ENCODE data around the gene PTPRM. TPM values are rescaled to one million over a fixed set of nuclear protein-coding genes. Genes with fewer than 3 reads are reported as not detected.
A peak's percentile ranks its signal among the peaks of the same experiment; 100 is the strongest.

PTPRM gene
- total RNA-seq, 4 donors from 2014 or later, result 170 to 198 (median 182) TPM

DNA sequence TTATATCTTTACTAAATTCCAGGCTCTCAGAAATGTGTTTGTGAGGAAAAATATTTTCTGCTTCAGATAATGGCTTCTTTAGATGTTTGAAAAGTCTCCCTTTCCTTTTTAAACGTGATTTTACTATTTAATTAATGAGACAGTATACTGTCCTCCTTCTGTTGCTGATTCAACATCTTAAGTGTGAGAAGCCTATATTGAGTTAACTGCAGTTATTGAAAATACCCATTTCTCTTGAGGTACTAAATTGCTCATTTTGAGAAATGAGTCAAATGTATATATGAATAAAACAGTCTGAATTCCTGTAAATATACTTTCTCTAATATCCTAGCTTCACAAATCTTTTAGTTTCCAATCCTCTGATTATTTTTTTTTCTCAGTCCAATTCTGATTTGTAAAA lies 470.2 kb downstream of the PTPRM start:
- TF ChIP-seq, protein P1, sequence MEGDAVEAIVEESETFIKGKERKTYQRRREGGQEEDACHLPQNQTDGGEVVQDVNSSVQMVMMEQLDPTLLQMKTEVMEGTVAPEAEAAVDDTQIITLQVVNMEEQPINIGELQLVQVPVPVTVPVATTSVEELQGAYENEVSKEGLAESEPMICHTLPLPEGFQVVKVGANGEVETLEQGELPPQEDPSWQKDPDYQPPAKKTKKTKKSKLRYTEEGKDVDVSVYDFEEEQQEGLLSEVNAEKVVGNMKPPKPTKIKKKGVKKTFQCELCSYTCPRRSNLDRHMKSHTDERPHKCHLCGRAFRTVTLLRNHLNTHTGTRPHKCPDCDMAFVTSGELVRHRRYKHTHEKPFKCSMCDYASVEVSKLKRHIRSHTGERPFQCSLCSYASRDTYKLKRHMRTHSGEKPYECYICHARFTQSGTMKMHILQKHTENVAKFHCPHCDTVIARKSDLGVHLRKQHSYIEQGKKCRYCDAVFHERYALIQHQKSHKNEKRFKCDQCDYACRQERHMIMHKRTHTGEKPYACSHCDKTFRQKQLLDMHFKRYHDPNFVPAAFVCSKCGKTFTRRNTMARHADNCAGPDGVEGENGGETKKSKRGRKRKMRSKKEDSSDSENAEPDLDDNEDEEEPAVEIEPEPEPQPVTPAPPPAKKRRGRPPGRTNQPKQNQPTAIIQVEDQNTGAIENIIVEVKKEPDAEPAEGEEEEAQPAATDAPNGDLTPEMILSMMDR (IDR thresholded peaks at IDR 0.05), result no peak
- TF ChIP-seq POLR2A (IDR thresholded peaks at IDR 0.05), result no peak
- 39 to 43% methylated on average over 1 of the region's 1 CpG for whole genome bisulfite sequencing, 2 donors
- Histone ChIP-seq H3K36me3 (no peaks in the 10 kb centered on the region), H3K4me3 (replicated peaks in 1 of 3) (no peak overlapping the region), H3K27ac (peak overlapping the region; percentile 44 to 45 (median 44)), H3K27me3 (no peaks in the 10 kb centered on the region), H3K4me1 (peaks cover 31 to 33% of the 10 kb centered on the region in 2 donors), H3K9me3 (no peaks in the 10 kb centered on the region)
- DNase-seq, result no peak
- intact Hi-C loops (cut with DNase I), result no loop called here

DNA sequence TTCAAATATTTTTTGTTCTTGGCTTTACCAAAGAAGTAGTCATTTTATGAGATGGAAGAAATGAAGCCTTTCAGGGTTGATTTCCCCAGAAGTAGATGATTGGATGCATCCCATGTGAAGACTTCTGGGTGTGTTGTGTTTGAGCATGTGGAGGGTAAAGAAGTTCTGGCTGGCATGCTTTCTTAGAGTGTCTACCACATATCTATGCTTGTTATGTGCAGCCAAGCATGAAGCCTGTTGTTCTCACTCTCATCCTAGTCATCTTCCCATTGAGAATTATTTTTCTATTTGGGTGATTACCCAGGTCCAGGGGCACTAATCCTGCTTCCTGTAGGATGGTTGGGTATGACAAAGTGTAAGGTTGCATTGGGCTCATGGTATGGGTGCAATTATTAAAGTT lies 472.9 kb downstream of the PTPRM start:
- Histone ChIP-seq H3K27me3 (no peaks in the 10 kb centered on the region), H3K27ac (no peak overlapping the region), H3K9me3 (no peaks in the 10 kb centered on the region), H3K36me3 (no peaks in the 10 kb centered on the region), H3K4me3 (replicated peaks in 1 of 3) (no peak overlapping the region), H3K4me1 (peaks cover 48 to 51% of the 10 kb centered on the region in 2 donors)
- intact Hi-C loops (cut with DNase I), result no loop called here
- DNase-seq, result no peak
- no peak for TF ChIP-seq POLR2A (IDR thresholded peaks at IDR 0.05)

DNA sequence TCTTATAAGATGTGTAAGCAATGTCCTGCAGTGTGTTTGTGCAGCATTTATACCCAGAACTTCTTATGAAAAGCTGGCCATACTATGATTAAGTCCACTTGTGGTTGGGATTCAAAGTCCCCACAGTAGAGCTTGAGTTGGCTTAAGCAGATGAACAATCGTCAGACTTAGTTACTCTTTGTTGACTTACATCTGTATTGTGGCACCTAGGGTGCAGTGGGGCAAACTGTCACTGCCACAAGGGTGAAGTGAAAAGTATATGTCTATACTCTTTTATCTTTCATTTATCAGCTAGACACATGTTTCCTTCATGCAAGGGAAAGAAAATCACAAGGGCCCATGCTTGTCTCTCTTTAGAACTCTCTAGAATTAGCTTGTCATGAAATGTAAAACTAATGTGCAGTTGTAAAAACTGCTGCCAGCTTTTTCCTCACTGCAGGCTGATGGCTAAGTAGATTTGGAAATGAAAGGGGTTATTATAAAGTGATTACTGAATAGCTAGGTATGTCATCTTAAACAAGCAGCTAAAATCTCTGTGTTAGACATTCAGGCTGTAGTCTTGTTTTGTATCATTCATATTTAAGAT lies 474.5 kb downstream of the PTPRM start:
- WGBS, 2 donors, result 42 to 67% methylated on average over 1 of the region's 1 CpG
- Histone ChIP-seq H3K4me3 (replicated peaks in 1 of 3) (no peak overlapping the region), H3K27me3 (no peaks in the 10 kb centered on the region), H3K9me3 (no peaks in the 10 kb centered on the region), H3K4me1 (peaks cover 44 to 48% of the 10 kb centered on the region in 2 donors), H3K36me3 (no peaks in the 10 kb centered on the region), H3K27ac (no peak overlapping the region)
- intact Hi-C loops (cut with DNase I), result no loop called here
- DNase-seq, result no peak
- TF ChIP-seq, protein P1 (IDR thresholded peaks at IDR 0.05), result no peak
- no peak for TF ChIP-seq POLR2A (IDR thresholded peaks at IDR 0.05)

DNA sequence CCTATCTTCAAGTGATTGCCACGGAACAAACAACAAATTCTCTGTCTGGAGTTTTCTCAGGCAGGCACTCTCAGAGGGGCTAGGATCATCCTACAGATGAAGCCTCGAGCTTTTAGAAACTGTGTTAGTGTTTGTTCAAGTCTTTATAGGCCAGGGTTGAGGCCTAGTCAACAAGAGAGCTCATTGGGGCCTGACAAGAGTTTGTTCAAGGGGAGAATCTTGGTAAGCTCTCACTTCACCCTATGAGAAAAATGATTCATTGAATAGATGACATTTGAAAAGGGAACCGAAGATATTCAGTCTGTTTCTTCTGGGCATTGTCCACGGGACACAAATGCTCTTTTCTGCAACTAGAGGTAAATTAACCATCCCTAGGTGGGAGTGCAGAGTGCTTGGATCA lies 476.9 kb downstream of the PTPRM start:
- TF ChIP-seq, protein P1 (IDR thresholded peaks at IDR 0.05), result no peak
- no peak for TF ChIP-seq POLR2A (IDR thresholded peaks at IDR 0.05)
- DNase-seq, result no peak
- Histone ChIP-seq H3K4me1 (peaks cover 34 to 36% of the 10 kb centered on the region in 2 donors), H3K27ac (peak overlapping the region; percentile 3 to 60 (median 31)), H3K9me3 (no peaks in the 10 kb centered on the region), H3K27me3 (no peaks in the 10 kb centered on the region), H3K4me3 (replicated peaks in 1 of 3) (no peak overlapping the region), H3K36me3 (no peaks in the 10 kb centered on the region)
- WGBS, 2 donors, result 48 to 51% methylated on average over 4 of the region's 4 CpGs
- intact Hi-C loops (cut with DNase I), result no loop called here

DNA sequence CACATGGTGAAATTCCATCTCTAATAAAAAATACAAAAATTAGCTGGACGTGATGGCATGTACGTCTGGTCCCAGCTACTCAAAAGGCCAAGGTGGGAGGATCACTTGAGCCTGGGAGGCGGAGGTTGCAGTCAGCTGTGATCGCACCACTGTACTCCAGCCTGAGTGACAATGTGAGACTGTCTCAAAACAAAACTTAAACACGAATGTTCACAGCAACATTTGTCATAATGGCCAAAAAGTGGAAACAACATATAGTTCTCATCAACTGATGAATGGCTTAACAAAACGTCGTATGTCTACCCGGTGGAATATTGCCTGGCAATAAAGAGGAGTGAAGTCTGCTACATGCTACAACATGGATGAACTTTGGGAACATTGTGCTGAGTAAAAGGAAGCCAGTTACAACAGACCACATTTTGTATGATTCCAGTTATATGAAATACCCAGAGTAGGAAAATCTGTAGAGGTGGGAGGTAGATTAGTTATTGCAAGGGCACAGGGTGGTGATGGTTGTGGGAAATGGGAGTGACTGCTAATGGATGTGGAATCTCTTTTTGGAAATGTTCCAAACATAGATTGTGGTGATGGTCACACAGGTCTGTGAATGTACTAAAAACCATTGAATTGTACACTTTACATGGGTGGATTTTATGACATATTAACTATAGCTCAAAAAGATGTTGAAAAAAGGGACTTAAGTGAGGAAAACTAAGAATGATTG lies 478.2 kb downstream of the PTPRM start:
- peaks cover 23 to 34% of the 10 kb centered on the region in 2 donors for H3K4me1 ChIP-seq
- H3K27me3 ChIP-seq, result no peaks in the 10 kb centered on the region
- WGBS, 2 donors, result 94 to 95% methylated on average over 8 of the region's 8 CpGs
- no peak for DNase-seq
- H3K9me3 ChIP-seq, result no peaks in the 10 kb centered on the region
- no peak overlapping the region for H3K27ac ChIP-seq
- no peak for TF ChIP-seq POLR2A (IDR thresholded peaks at IDR 0.05)
- TF ChIP-seq, protein P1 (IDR thresholded peaks at IDR 0.05), result no peak
- H3K36me3 ChIP-seq, result no peaks in the 10 kb centered on the region
- intact Hi-C loops (cut with DNase I), result loop anchor here (5.0 kb wide), 1 partner anchor 52 kb away; no protein-coding TSS in a partner anchor
- no peak overlapping the region for H3K4me3 ChIP-seq (replicated peaks in 1 of 3)
